ENCODE measurements around the gene IFT52. TPM values are rescaled to one million over a fixed set of nuclear protein-coding genes. Genes with fewer than 3 reads are reported as not detected.

The IFT52 gene
- total RNA-seq, 1 donor from 2014 or later = 10.2 TPM

DNA sequence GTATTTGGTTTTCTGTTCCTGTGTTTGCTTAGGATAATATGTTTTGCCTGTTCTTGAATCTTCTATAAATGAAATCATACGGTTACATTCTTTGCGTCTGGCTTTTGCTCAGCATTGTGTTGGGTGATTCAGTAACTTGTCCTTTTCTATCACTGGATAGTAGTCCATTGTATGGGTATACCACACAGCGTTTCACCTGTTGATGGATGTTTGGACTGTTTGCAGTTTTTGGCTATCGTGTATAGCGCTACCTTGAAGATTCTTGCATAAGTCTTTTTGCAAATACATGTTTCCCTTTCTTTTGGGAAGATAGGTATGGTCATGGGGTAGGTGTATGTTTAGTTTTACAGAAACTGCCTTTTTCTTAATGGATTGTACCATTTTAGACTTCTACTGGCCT lies 85.6 kb downstream of the IFT52 start:
- no peak for DNase-seq (ENCODE audit: low spot score)
- intact Hi-C loops (cut with DNase I) = no loop called here

- intact Hi-C loops (cut with DNase I) = no loop called here
- no peak for DNase-seq (ENCODE audit: low spot score)
These were observed 90.2 kb downstream of the IFT52 start for GRCh38 chr20:43680981-43681380.

- intact Hi-C loops (cut with DNase I) = no loop called here
- no peak for DNase-seq (ENCODE audit: low spot score)
These were observed 90.8 kb downstream of the IFT52 start for GRCh38 chr20:43681468-43681942.

GRCh38 chr20:43681991-43682410 lies 91.3 kb downstream of the IFT52 start:
- DNase-seq (ENCODE audit: low spot score) = no peak
- intact Hi-C loops (cut with DNase I) = no loop called here

DNA sequence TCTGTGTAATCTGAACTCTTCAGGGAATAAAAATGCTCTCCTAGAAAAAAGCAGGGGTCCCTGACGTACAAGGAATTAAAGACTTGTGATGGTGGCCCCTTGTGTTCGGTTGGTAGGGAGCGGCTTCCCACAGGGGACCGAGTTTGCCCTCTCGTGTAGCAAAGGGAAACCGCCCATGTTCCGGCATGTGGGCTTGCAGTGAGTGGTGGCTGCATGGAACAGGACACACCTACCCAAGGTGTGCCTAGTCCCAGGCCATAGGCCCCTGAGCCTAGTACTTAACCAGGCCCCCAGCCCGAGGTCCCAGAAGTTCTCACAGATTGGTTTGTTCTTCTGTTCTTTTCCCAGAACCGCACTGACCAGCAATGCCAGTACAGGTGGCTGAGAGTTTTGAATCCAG lies 91.7 kb downstream of the IFT52 start:
- no peak for DNase-seq (ENCODE audit: low spot score)
- intact Hi-C loops (cut with DNase I) = no loop called here

- DNase-seq (ENCODE audit: low spot score) = no peak
- intact Hi-C loops (cut with DNase I) = no loop called here
These were observed 96.1 kb downstream of the IFT52 start for GRCh38 chr20:43686820-43687219.

DNA sequence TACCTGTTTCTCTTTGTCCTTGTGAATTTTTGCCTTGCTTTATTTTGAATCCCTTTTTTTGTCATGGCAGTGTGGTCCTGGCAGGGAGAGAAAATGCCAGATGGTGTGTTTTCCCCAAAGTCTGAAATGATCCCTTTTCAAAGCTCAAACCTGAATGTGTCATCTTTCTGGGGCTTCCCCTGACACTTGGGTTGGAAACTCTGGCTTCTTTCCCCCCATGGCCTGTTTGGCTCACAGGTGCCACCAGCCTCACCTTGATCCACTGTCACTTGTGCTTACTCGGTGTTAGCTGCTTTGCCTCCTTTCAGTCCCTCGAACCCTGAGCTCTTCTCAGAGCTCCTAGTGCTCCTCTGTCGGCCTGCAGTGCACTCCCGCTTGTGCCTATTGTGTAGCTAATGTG lies 98.4 kb downstream of the IFT52 start:
- intact Hi-C loops (cut with DNase I) = no loop called here
- no peak for DNase-seq (ENCODE audit: low spot score)

- DNase-seq (ENCODE audit: low spot score) = no peak
- intact Hi-C loops (cut with DNase I) = loop anchor here (5.0 kb wide), 1 partner anchor 154 kb away; no protein-coding TSS in a partner anchor
These were observed 100.3 kb downstream of the IFT52 start for GRCh38 chr20:43690943-43691598.

GRCh38 chr20:43691928-43692524 lies 101.3 kb downstream of the IFT52 start:
- no peak for DNase-seq (ENCODE audit: low spot score)
- intact Hi-C loops (cut with DNase I) = loop anchor here (5.0 kb wide), 1 partner anchor 155 kb away; no protein-coding TSS in a partner anchor

GRCh38 chr20:43694763-43695162 lies 104.0 kb downstream of the IFT52 start:
- DNase-seq (ENCODE audit: low spot score) = no peak
- intact Hi-C loops (cut with DNase I) = loop anchor here (5.0 kb wide), 1 partner anchor 157 kb away; no protein-coding TSS in a partner anchor

DNA sequence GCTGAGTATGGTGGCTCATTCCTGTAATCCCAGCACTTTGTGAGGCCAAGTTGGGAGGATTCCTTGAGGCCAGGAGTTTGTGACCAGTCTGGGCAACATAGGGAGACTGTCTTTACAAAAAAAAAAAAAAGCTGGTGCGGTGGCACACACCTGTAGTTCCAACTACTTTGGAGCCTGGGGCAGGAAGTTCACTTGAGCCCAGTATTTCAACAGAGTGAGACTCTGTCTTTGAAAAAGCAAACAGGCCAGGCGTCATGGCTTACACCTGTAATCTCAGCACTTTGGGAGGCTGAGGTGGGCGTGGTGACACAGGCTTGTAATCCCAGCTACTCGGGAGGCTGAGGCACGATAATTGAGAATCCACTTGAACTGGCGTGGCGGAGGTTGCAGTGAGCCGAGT lies 104.8 kb downstream of the IFT52 start:
- intact Hi-C loops (cut with DNase I) = no loop called here
- DNase-seq (ENCODE audit: low spot score) = no peak

Other genes with a start within 250 kb of the IFT52 start
- 57.4 TPM for gene SRSF6, start 133.0 kb upstream of the IFT52 start, total RNA-seq
- 7.9 TPM for gene L3MBTL1, start 83.2 kb upstream of the IFT52 start, total RNA-seq
- gene SGK2, start 31.9 kb upstream of the IFT52 start, total RNA-seq = 0.70 TPM
- gene MYBL2, start 76.2 kb downstream of the IFT52 start, total RNA-seq = 0.13 TPM
- not detected for gene GTSF1L, start 136.1 kb downstream of the IFT52 start, total RNA-seq